Measurements from ENCODE around the gene KLB.

DNA sequence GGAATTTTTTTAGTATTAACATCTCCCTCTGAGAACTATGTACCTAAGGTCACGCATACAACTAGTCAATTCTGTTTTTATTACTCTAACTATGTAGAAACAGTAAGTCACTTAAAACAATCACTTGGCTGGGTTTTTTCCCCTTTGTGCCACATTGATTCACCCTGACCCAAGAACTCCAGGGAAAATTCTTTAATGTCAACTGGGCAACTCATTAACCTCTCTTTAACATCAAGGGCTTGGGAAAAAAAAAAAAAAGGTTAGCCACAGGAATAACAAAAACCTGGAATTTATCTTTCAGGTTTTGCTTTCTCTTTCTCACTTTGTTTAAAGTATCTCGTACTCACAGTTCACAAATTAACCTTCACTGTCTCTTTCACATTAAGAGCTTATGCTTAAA is 43.9 kb downstream of the KLB start:
- TF ChIP-seq CTCF (IDR thresholded peaks at IDR 0.05; ENCODE audit: low read length) (no peak), EZH2phosphoT487 (IDR thresholded peaks at IDR 0.05; ENCODE audit: low read length) (no peak)
